Islet precursor cell (in vitro differentiated cells): ENCODE results near the gene CASP2.
A peak's percentile ranks its signal among the peaks of the same experiment; 100 is the strongest.
"Not testable (repeated sequence)": the region's sequence is repeated elsewhere in the genome, so short reads cannot be mapped to it uniquely, and the experiment has no call there.

Experiments
- DNase-seq: peaks from one replicate; pipeline ENCODE4 v3.0.0-alpha.2; 2018

Gene CASP2

GRCh38 chr7:143265017-143265693, 23.0 kb upstream of the CASP2 start:
- DNase-seq, result no peak

- no peak for DNase-seq
These were observed 18.9 kb upstream of the CASP2 start for GRCh38 chr7:143269251-143269650.

GRCh38 chr7:143271240-143271639, 16.9 kb upstream of the CASP2 start:
- DNase-seq, result no peak

GRCh38 chr7:143272871-143273270, 15.3 kb upstream of the CASP2 start:
- DNase-seq, result no peak

GRCh38 chr7:143279186-143280098, 8.7 kb upstream of the CASP2 start:
- no peak for DNase-seq

GRCh38 chr7:143280160-143280559, 8.0 kb upstream of the CASP2 start:
- DNase-seq, result no peak

- DNase-seq, result no peak
These were observed 7.6 kb upstream of the CASP2 start for GRCh38 chr7:143280566-143280965.

GRCh38 chr7:143281529-143281928, 6.6 kb upstream of the CASP2 start:
- no peak for DNase-seq

GRCh38 chr7:143282124-143282523, 6.0 kb upstream of the CASP2 start:
- no peak for DNase-seq

- DNase-seq, result no peak
These were observed 4.8 kb upstream of the CASP2 start for GRCh38 chr7:143283381-143283780.

- DNase-seq, result peak; percentile 68
These were observed 3.3 kb upstream of the CASP2 start, which contains the start of gene TMEM139 for GRCh38 chr7:143284591-143285469. TMEM139 (plus strand) TSS chr7:143284958; CDS start chr7:143285958, 1,000 bp downstream.

GRCh38 chr7:143285470-143285778, 2.7 kb upstream of the CASP2 start:
- no peak for DNase-seq

- DNase-seq, result no peak
These were observed 2.2 kb upstream of the CASP2 start for GRCh38 chr7:143285806-143286521.

- DNase-seq, result no peak
These were observed 1.6 kb upstream of the CASP2 start for GRCh38 chr7:143286522-143286890.

GRCh38 chr7:143287339-143287934, 714 bp upstream of the CASP2 start:
- DNase-seq, result no peak

GRCh38 chr7:143288836-143289235, 685 bp downstream of the CASP2 start:
- no peak for DNase-seq

- DNase-seq, result no peak
These were observed 1.3 kb downstream of the CASP2 start for GRCh38 chr7:143289421-143289820.

GRCh38 chr7:143289888-143290287, 1.7 kb downstream of the CASP2 start:
- DNase-seq, result not testable (repeated sequence)

- DNase-seq, result no peak
These were observed 2.1 kb downstream of the CASP2 start for GRCh38 chr7:143290293-143290692.

GRCh38 chr7:143292876-143293275, 4.7 kb downstream of the CASP2 start:
- DNase-seq, result no peak

- no peak for DNase-seq
These were observed 7.7 kb downstream of the CASP2 start for GRCh38 chr7:143295870-143296269.

- DNase-seq, result no peak
These were observed 8.5 kb downstream of the CASP2 start for GRCh38 chr7:143296686-143297085.
